ENCODE results near the gene NMT2.

- TF ChIP-seq CTCF (conservative IDR thresholded peaks at IDR 0.05 in 1 of 2, IDR thresholded peaks at IDR 0.05 in 1 of 2; ENCODE audit: low read depth in 1 of 2, low read length in 2 of 2) (no peak), EZH2 (IDR thresholded peaks at IDR 0.05; ENCODE audit: low read length, missing control alignments) (no peak)
Measured at GRCh38 chr10:15188603-15189002, 20.1 kb upstream of the NMT2 start.

All from fibroblast of lung (primary cell).